Right ventricle myocardium inferior (tissue), 1 donor: ENCODE measurements around the gene GALNT9. TPM values are rescaled to one million over a fixed set of nuclear protein-coding genes. Genes with fewer than 3 reads are reported as not detected.
"Not testable (repeated sequence)": the region's sequence is repeated elsewhere in the genome, so short reads cannot be mapped to it uniquely, and the experiment has no call there.

ENCODE experiments used
- ATAC-seq: fragments of 200-7000 bp; cut with Tn5 transposase; one replicate; pipeline ENCODE4 v1.9.1; 2020; ENCODE audit warnings: mild to moderate bottlenecking, moderate library complexity
- DNase-seq: peaks from one replicate; pipeline ENCODE4 v3.0.0; 2021; ENCODE audit errors: missing footprints
- intact Hi-C: fragments of 100-400 bp; cut with DNase I; formaldehyde crosslinking; loops from one replicate; pipeline ENCODE4 v1.11.0; 2022
- total RNA-seq: library from RNA; stranded (reverse); fragmentation: NEBNext Ultra II Directional; extraction: Animal tissue kit (Norgen Biotek cat#: 25700); gene quantifications from one replicate; pipeline ENCODE4 v1.2.1, GENCODE V29; 2021
- donor health status: DM: no; HTN: yes; CAD: no; lungs with severe emphysema.

Gene GALNT9
- total RNA-seq, 1 donor from 2014 or later = not detected

- intact Hi-C loops = no loop called here
- ATAC-seq (no peak), DNase-seq (peak; percentile 70)
Observed at GRCh38 chr12:132305991-132306884, 23.2 kb downstream of the GALNT9 start.

DNA sequence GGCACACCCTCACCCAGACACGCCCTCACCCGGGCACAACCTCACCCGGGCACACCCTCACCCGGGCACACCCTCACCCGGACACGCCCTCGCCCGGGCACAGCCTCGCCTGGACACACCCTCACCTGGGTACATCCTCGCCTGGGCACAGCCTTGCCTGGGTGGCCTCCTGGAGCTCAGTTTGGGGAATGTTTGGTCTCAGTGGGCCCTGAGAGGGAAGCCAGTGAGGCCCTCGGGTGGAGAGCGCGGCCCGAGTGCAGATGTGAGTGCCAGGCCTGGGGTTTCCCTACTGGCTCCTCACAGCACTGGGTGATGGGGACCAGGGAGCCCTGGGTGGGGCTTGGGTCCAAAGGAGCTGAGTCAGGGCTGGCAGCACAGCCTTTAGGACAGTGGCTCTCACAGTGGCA, 23.8 kb downstream of the GALNT9 start:
- intact Hi-C loops = no loop called here
- ATAC-seq = no peak
- no peak for DNase-seq

DNA sequence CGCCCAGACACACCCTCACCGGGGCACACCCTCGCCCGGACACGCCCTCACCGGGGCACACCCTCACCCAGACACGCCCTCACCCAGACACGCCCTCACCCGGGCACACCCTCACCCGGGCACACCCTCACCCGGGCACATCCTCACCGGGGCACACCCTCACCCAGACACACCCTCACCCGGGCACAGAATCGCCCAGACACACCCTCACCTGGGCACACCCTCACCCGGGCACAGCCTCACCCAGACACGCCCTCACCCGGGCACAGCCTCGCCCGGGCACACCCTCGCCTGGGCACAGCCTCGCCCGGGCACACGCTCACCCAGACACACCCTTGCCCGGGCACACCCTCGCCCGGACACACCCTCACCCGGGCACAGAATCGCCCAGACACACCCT, 24.5 kb downstream of the GALNT9 start:
- intact Hi-C loops, ATAC-seq, DNase-seq: not testable (repeated sequence)

DNA sequence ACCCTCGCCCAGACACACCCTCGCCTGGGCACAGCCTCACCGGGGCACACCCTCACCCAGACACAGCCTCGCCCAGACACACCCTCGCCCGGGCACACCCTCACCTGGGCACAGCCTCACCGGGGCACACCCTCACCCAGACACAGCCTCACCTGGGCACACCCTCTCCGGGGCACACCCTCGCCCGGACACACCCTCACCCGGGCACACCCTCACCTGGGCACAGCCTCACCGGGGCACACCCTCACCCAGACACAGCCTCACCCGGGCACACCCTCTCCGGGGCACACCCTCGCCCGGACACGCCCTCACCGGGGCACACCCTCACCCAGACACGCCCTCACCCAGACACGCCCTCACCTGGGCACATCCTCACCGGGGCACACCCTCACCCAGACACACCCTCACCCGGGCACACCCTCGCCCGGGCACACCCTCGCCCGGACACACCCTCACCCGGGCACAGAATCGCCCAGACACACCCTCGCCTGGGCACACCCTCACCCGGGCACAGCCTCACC, 25.5 kb downstream of the GALNT9 start:
- DNase-seq, ATAC-seq, intact Hi-C loops: not testable (repeated sequence)

- DNase-seq (peak; percentile 49), ATAC-seq (no peak)
- intact Hi-C loops = no loop called here
Observed at GRCh38 chr12:132302466-132303358, 26.7 kb downstream of the GALNT9 start.

DNA sequence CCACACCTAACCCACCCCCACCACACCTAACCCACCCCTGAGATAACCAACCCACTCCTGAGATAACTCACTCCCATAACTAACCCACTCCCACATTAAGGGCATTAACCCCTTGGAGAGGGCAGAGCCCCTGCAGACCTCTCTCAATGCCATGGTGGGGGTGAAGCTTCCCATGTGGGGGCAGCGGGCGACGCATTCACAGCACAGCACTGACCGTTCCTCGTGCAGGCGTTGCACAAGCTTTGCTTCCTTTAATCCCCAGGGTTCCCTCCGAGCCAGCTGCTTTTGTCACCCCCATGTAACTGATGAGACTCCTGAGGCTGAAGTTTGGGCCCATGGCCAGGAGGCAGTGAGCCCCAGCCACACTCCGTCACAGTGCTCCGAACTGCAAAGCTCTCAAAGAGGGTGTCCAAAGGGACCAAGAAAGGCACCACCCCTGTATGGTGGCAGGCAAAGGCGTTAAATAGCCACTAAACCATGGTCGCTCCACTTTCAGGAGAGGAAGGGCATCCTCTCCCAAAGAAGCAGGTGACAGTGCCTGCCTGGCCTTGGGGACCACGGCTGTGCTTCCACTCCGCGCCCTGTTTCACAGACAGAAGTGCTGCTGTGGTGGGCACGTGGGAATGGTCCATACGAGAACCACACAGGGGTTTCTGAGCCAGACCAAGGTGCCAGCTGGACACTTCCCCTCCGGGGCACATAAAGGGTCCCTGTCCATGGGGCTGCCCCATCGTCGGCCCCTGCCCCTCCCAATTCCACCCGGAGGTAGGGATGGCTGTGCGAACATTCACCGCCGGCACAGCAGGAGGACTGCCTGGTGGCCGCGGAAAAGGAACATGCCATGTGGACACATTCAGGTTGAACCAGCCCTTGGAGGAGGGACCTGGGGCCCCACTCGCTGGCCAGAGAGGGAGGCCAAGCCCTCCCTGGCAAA, 28.3 kb downstream of the GALNT9 start:
- intact Hi-C loops = no loop called here
- DNase-seq (peak; percentile 62), ATAC-seq (no peak)

- intact Hi-C loops = no loop called here
- DNase-seq (no peak), ATAC-seq (no peak)
Observed at GRCh38 chr12:132296063-132296462, 33.3 kb downstream of the GALNT9 start.

DNA sequence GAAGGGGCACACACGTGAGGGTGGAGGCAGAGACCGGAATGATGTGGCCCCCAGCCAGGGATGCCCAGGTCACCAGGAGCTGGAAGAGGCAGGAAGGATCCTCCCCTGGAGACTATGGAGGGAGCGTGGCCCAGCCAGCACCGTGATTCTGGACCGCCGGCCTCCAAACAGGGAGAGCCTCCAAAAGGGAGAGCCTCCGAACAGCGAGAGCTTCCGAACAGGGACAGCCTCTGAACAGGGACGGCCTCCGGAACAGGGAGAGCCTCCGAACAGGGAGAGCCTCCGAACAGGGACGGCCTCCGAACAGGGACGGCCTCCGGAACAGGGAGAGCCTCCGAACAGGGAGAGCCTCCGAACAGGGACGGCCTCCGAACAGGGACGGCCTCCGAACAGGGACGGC, 33.8 kb downstream of the GALNT9 start:
- ATAC-seq, DNase-seq, intact Hi-C loops: not testable (repeated sequence)

GRCh38 chr12:132295101-132295526, 34.3 kb downstream of the GALNT9 start:
- ATAC-seq = no peak
- DNase-seq = no peak
- intact Hi-C loops = no loop called here

DNA sequence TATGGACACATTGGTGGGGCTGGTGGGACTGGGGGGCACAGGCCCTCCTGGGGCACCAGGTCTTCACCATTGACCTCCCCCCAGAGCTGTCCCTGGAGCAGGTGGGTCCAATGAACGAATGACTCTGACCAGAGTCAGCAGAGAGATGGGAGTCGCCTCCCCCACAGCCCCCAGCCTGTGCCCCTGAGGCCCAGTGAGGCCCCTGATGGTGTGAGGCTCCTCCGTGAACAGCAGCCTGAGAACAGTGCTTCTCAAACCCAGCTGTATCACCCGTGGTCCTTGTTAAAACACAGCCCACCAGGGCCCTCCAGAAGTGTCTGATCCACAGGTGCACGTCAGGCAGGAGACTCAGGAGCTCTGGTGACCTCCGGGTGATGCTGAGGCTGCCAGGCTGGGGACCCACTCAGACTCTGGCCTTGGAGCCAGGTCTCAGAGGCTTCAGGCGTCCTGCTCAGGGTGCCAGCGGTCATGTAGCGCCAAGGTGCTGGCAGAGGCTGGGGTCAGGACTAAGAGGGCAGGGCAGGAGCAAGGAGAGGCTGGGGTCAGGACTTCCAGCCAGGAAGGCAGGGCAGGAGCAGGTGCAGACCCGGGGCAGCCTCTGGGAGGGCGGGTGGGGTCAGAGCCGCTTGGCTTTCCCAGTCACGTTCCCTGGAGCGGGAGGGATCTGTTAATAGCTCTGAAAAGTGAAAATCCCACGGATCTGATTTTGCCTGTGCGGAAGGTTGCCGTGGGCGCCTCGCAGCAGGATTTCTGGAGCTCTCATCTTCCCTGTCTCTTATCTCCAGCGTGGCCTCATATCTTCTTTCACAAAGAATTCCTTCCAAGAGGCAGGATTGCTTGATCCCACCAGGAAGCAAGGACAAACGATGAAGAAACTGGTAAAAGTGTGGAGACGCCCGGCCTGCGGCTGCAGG, 35.0 kb downstream of the GALNT9 start:
- ATAC-seq (no peak), DNase-seq (no peak)
- intact Hi-C loops = no loop called here

- ATAC-seq (no peak), DNase-seq (no peak)
- intact Hi-C loops = no loop called here
Observed at GRCh38 chr12:132292328-132293319, 36.8 kb downstream of the GALNT9 start.

DNA sequence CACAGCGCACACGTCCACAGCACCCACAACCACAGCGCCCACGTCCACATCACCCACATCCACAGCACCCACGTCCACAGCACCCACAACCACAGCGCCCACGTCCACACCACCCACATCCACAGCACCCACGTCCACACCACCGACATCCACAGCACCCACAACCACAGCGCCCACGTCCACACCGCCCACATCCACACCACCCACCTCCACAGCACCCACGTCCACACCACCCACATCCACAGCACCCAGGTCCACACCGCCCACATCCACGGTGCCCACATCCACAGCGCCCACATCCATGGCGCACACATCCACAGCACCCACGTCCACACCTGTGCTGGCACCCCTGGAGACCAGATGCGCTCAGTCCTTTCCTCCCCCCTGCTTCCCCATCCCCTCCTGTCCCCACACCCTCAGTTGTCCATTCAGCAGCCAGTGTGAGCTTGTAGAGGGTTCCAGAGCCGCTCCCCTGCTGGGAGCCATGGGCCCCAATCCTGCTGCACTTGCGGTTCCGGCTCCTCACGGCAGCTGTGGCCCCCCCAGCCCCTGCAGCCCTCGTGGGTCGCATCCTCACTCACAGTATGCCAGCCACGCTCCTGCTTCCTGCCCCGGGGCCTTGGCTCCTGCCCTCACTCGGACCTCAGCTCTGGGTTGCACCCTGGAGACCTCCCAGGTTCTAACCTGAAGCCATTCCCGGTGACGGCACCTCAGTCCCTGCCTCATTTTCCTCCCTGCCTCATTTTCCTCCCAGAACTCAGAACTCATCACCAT, 37.8 kb downstream of the GALNT9 start:
- intact Hi-C loops = no loop called here
- DNase-seq = no peak
- no peak for ATAC-seq

GRCh38 chr12:132290203-132290540, 39.2 kb downstream of the GALNT9 start:
- intact Hi-C loops = no loop called here
- DNase-seq (no peak), ATAC-seq (no peak)

DNA sequence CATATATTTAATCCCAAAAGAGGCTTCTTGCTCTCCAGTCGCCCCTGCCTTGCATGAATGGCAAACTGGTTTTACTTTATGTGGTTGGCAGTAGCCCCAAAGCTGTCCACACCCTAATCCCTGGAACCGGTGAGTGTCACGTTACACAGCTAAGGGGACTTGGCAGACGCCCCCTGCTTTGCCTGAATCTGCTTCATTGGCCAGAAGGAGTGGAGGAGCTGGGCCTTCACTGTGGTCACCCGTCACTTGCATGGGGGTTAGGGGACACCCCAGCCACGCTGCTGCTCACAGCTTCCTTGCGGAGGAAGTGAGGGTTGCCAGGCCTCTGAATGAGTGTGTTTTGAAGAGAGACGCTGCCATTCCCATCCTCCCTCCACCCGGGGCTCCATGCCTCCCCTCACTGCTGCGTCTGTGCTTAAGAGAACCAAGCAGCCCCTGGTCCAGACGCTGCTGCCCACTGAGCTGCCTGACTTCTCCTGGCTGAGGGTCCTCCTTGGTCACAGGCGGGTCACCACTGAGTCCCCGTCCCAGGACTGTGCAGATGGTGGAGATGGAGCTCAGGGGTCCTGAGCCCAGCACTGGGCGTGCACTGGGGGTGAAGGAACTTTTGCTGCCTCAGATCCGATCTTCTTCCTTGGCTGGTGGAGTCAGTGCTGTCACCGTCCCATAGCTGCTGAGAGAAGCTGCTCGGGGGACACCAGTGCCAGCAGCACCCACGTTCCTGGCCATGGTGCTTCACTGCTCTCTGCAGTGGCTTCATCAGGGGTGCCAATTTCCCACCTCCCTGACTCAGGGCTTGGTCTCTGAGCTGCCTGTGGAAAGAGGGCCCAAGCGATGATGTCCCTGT, 39.8 kb downstream of the GALNT9 start:
- DNase-seq (no peak), ATAC-seq (no peak)
- intact Hi-C loops = no loop called here
